NOMO-1 (cell line): ENCODE results near the gene KIF21B.

Source experiments
- DNase-seq, 2 experiments: peaks; one replicate each; lab custom pipeline; 2025; ENCODE audit not compliant: unreplicated experiment in 2 of 2; lab: John Stamatoyannopoulos, UW

The KIF21B gene

DNA sequence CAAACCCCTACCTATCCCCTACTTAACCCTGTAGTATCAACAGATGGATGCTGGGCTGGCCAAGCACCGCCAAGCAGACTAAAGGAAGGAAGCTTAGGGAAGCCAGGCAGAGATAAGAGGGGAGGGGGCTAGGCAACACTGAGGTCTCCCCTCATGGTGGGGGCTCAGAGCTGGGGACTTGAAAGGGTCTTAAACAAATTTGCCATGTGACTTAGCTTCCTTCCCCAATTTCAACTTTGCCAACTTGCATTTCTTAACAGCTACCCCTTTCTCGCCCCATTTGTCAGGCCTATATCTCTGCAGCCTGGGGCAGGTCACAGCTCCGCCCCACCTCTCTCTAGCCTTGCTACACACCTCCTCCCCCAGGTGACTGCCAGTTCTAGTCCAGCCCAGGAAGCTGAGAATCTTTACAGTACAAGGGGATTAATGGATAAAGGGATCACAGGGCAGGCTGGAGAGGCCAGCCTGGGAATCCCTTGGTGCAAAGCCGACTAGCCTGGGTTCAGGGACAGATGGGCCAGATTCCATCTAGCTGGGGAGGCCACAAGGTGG lies 3.4 kb downstream of the KIF21B start:
- peak; percentile 51 to 64 for DNase-seq

- DNase-seq: peak; percentile 95 to 97
Observed at GRCh38 chr1:201019321-201019977, 4.1 kb downstream of the KIF21B start.

DNA sequence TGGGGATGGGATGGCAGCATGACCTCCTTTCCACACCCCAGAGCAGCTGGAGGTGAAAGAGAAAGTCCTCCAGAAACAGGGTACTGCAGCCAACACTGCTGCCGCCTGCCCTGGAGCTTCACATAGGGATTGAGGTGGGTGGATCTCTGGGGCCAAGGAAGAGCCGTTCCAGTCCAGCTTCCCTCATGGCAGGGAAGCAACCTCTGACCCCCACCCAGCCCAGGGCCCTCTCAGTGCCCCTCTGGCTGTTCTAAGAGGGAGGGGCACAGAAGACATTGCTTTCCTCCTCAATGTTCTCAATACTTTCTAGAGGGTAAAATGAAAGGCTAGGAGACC lies 5.7 kb downstream of the KIF21B start:
- no peak for DNase-seq

GRCh38 chr1:201016943-201017827 lies 6.3 kb downstream of the KIF21B start:
- DNase-seq: no peak

- DNase-seq: no peak
Observed at GRCh38 chr1:201016211-201016651, 7.3 kb downstream of the KIF21B start.

- DNase-seq: peak in 1 of 2 experiments; percentile 50
Observed at GRCh38 chr1:201015551-201016091, 7.9 kb downstream of the KIF21B start.

- peak in 1 of 2 experiments; percentile 8 for DNase-seq
Observed at GRCh38 chr1:201014816-201015200, 8.7 kb downstream of the KIF21B start.

DNA sequence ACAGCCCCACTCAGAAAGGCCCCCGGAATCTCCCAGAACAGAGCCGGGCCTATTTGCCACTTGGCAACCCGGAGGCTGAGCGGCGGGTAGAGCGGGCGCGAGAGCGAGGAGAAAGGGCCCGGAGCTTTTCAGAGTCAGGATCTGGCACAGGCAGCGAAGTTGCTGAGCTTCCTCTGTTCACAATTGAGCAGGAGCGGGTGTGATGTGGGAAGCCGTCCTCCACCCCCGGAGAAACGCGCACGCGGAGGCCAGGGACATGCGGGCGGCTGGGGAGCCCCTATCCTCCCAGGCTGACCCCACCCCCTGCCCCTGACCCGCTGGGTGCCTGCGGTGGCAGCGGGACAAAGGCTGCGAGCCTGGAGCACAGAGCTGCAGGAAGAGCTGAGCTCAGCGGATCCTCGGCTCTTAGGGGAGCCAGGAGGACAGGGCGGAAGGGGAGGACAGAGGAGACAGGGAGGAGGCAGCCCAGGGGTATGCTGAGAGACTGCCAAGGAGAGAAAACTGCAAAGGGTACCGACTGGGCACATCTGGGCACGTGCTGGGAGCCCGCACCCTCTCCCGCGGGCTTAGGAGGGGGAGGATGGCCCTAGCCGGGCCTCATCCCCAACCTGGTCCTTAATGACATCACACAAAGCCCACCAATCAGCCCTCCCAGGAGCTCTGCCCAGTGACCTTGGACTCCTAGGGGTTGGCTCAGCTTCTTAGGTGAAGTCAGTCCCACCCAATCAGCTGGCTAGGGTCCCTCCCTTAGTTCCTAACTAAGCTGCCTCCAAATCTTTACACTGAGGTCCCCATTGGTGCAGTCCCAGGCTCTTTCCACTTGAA lies 9.3 kb downstream of the KIF21B start:
- DNase-seq: no peak

DNA sequence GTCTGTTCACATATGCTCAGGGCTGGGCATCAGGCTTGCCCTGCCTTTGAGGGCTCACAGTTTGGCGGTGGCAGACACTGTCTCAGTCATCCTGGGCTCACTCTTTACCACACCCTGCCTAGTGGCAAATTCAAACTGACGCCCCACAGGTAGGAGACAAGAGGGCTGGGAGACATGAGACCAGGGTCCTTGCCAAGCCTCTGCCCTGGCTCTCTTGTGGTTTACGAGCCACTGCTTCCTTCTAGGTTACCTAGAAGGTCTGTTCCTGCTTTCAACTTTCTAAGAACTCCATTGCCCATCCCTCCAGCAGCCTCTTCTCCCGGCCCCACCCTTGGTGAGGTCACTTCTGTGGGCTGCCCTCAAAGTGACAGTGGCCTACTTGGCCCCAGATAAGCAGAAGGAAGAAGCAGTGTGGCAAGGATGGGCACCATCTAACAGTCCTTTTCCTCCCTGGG lies 10.5 kb downstream of the KIF21B start:
- DNase-seq: peak; percentile 75 to 79

GRCh38 chr1:201011616-201012015 lies 11.9 kb downstream of the KIF21B start:
- no peak for DNase-seq

GRCh38 chr1:201009962-201010645 lies 13.4 kb downstream of the KIF21B start:
- DNase-seq: no peak

DNA sequence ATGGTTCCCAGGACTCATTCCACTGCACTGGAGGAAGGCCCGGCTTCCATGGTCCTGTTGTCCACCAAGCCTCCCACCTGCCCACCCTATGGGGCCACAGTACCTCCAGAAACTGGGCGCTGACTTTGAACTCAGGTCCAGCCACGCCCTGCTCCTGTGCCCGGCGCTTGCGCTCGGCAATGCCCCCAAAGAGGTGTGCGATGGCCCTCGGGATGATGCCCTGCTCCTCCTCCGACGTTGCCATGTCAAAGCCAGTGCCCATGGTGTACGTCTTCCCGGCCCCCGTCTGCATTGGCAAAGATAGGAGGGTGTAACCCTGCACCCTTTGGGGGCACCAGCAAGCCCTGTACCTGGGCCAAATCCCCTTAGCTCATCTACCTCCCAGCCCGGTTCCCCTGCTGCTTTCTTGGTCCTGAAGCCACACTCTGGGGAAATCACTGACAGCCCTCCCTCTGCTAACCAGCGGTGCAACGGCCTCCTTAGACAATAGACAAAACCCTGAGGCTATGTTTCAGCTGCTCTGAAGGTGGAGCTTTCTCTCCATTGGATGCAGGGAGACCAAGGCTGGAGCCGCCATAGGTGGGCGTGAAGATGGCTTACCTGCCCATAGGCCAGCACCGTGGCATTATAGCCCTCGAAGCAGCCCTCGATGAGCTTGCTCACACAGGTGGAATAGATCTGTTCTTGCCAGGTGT lies 14.7 kb downstream of the KIF21B start:
- no peak for DNase-seq

DNA sequence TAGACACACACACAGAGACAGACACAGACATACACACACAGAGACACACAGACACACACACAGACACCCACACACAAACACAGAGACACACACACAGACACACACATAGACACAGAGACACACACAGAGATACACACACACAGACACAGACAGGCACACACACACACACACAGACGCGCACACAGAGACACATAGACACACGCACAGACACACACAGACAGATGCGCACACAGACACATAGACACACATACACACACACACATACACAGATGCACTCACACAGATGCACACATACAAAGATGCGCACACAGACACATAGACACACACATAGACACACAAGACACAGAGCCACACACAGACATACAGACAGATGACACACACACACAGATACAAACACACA lies 16.0 kb downstream of the KIF21B start:
- no peak for DNase-seq

- no peak for DNase-seq
Observed at GRCh38 chr1:201006450-201006849, 17.1 kb downstream of the KIF21B start.

- no peak for DNase-seq
Observed at GRCh38 chr1:201004732-201005131, 18.8 kb downstream of the KIF21B start.

GRCh38 chr1:201004154-201004553 lies 19.4 kb downstream of the KIF21B start:
- DNase-seq: no peak

DNA sequence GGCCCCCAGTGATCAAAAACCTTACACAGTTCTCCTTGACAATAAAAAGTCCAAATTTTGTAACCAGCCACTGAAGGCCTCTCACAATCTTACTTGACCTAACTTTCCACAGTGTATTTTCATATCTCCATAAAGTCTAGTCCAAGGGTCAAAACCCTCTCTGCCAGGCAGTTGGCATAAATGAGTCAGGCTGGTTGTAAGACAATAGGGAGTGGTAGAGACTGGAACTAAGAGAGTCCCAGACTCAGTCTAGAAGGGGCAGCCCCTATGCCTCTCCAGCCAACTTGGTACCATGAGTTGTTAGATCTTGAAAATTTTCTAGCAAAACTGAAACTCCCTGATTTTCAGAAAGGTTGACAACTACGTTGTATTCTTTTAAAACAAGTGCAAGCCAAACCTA lies 21.0 kb downstream of the KIF21B start:
- DNase-seq: no peak

- no peak for DNase-seq
Observed at GRCh38 chr1:201001962-201002361, 21.6 kb downstream of the KIF21B start.

- DNase-seq: no peak
Observed at GRCh38 chr1:201000391-201000790, 23.1 kb downstream of the KIF21B start.
